HG03565 (cell line): ENCODE data around the gene GLDN.
A peak's percentile ranks its signal among the peaks of the same experiment; 100 is the strongest.

Experiments used
- ATAC-seq: cut with Tn5 transposase; IDR thresholded peaks from one replicate; pipeline ENCODE4 v1.9.1; 2021; ENCODE audit warnings: mild to moderate bottlenecking, moderate library complexity; ENCODE audit not compliant: unreplicated experiment

Gene GLDN

GRCh38 chr15:51356147-51356546 lies 14.7 kb downstream of the GLDN start:
- ATAC-seq, result no peak

GRCh38 chr15:51356983-51357382 lies 15.5 kb downstream of the GLDN start:
- ATAC-seq, result no peak

GRCh38 chr15:51359981-51360380 lies 18.5 kb downstream of the GLDN start:
- ATAC-seq, result no peak

- no peak for ATAC-seq
Observed at GRCh38 chr15:51363383-51363782, 21.9 kb downstream of the GLDN start.

DNA sequence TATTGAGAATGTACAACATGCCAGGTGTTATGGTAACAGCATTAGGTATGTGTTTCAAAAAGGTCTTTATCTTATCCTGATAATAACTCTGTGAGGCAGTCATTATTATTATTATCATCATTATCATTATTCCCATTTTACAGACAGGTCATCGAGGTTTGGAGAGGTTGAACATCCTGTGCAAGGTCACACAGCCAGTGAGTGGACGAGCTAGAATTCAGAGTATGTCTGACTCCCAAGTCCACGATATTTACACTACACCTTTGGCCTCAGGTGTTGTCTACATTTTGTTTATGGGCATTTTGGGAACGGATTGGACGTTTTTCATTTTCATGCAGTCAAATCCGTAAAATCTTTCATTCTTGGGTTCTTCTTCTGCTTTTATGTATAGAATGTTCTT lies 24.0 kb downstream of the GLDN start:
- no peak for ATAC-seq

GRCh38 chr15:51366071-51366470 lies 24.6 kb downstream of the GLDN start:
- no peak for ATAC-seq

GRCh38 chr15:51366920-51367319 lies 25.5 kb downstream of the GLDN start:
- no peak for ATAC-seq

GRCh38 chr15:51367322-51367976 lies 26.0 kb downstream of the GLDN start:
- ATAC-seq, result no peak

DNA sequence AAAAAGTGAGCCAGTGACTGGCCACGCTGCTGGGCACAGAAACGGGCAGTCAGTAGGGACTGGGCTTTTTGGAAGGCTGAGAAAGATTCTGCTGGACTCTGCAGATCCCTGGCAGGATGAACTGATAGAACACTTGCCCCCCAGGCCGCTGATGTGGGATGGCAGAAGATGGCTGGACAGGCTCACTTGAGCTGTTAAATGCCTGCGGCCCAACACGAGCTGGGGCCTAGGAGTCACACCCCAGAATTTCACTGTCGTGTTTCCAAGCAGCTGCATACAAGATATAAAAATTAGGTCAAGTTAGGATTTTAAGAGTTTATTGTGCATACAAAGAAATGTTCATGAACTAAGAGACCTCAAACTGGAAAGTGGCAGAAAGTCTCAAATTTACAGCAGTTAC lies 26.9 kb downstream of the GLDN start:
- ATAC-seq, result no peak

- ATAC-seq, result no peak
Observed at GRCh38 chr15:51368751-51369450, 27.4 kb downstream of the GLDN start.

GRCh38 chr15:51369451-51369761 lies 28.0 kb downstream of the GLDN start:
- ATAC-seq, result no peak

GRCh38 chr15:51371266-51371665 lies 29.8 kb downstream of the GLDN start:
- no peak for ATAC-seq

DNA sequence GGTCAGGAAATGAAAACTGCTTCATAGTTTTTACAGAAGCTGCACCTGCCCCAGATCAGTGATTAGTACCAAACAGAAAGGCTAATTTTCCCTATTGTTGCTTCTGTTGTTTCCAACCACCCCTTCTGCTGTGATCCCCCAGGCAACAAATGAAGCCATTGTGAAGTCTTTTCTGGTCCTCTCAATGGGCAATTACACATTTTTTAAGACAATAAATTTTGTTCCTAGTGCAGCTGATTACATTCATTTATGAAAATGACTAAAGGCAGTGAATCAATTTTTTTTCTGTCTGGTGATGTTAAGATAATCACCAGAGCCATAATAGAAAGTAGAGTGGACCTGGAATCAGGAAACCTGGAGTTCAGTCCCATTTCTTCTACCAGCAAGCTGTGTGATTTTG lies 32.7 kb downstream of the GLDN start:
- ATAC-seq, result no peak

DNA sequence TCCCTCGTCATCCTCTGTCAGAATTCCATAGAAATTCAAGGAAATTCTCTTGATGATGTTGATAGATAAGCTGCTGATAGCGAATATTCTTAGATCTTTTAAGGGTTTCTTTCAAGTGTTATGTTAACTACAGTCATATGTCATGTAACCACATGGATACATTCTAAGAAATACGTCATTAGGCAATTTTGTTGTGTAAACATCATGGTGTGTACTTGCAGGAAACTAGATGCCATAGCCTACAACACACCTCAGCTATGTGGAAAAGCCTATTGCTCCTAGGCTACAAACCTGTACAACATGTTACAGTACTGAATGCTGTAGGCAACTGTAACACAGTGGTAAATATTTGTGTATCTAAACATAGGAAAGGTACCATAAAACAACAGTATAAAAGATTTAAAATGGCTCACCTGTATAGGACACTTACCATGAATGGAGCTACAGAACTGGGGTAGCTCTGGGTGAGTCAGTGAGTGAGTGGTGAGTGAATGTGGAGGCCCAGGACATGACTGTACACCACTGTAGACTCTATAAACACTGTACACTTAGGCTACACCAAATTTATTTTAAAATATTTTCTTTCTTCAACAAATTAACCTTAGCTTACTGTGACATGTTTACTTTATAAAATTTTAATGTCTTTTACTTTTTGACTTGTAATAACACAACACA lies 34.6 kb downstream of the GLDN start:
- no peak for ATAC-seq

DNA sequence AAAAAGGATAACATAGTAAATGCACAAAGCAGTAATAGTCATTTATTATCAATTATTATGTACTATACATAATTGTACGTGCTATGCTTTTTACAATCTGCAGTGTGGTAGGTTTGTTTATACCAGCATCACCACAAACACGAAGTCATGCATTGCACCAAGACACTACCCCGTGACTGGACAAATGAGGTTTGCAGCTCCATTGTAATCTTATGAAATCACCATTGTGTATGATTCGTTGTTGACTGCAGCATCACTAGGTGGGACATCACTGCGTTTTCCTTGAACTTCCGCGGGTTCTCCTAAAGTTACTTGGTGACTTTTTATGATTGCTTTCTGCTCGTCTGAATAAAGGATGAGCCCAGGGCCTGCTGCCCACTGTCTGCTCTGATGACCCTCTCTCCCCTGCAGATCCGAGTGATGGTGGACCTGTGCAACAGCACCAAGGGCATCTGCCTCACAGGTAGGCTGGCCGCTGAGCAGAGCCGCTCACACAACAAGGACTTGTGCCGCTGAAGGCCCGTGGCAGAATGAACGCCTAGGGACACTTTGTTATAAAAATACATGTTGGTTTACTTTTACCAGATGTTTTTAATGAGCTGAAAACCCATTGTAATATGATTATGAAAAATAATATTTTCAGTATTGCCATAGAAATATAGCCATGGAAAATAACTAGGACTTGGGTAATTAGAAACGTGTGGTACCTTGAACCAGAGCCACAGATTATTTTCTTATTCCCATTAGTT lies 35.8 kb downstream of the GLDN start:
- ATAC-seq, result no peak

GRCh38 chr15:51378406-51378805 lies 37.0 kb downstream of the GLDN start:
- ATAC-seq, result no peak

- ATAC-seq, result no peak
Observed at GRCh38 chr15:51379390-51379789, 37.9 kb downstream of the GLDN start.

GRCh38 chr15:51380999-51381806 lies 39.7 kb downstream of the GLDN start:
- peak; percentile 60 for ATAC-seq

DNA sequence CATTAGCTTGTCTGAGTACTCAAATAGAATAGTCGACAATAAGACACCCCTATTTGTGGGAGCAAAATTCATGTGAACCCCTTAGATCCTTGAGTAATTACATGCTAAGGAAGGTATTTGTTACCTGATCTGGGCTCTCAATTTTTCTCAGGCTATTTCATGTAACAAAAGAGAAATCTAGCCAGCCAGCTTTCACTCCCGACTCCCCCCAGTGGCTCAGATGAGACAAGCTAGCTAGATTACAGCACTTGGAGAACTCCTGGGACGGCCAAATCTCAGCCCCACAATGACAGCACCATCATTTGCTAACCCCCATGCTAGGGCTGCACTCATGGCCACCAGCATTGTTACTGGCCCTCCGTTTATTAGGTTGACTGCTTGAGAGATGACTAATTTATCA lies 41.3 kb downstream of the GLDN start:
- no peak for ATAC-seq

GRCh38 chr15:51386029-51386428 lies 44.6 kb downstream of the GLDN start:
- ATAC-seq, result no peak

DNA sequence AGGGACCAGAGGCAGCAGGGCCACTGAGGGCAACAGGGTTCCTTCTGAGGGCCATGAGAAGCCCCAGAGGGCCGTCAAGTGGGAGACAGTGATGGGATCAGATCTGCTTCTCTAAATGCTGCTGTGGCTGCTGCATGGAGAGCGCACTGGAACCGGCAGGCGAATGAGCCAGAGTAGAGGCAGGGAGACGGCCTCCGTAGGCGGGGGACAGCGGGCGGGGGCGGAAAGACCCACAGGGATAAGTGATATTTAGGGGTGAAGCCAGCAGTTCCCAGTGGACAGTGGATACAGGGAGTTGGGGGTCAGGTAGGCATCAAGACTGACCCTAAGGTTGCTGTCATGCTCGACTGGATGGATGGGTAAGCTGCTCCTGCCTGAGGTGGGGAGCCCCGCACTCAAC lies 45.0 kb downstream of the GLDN start:
- ATAC-seq, result no peak
